Loucy (cell line): Measurements from ENCODE around the gene LRRC53.

Experiments used
- H2AFZ ChIP-seq: fragments of 200-600 bp; sonication (generic); 2 replicates; pipeline ENCODE4 v1.6.0; 2016; ENCODE audit warnings: antibody characterized with exemption, mild to moderate bottlenecking, low read length, moderate library complexity
- H3F3A ChIP-seq: fragments of 200-600 bp; 2 replicates; pipeline ENCODE4 v1.6.0; 2016; ENCODE audit warnings: antibody characterized with exemption, low read depth, mild to moderate bottlenecking
- H3K27me3 ChIP-seq: fragments of 200-600 bp; sonication (generic); 2 replicates; pipeline ENCODE4 v1.6.1; 2014; ENCODE audit warnings: low read length, mild to moderate bottlenecking; ENCODE audit not compliant: insufficient read depth, poor library complexity, severe bottlenecking
- H3K36me3 ChIP-seq: fragments of 200-600 bp; sonication (generic); 2 replicates; pipeline ENCODE4 v1.6.1; 2016; ENCODE audit warnings: low read length; ENCODE audit not compliant: insufficient read depth
- H3K4me1 ChIP-seq: fragments of 200-600 bp; sonication (generic); 2 replicates; pipeline ENCODE4 v1.5.1; 2014; ENCODE audit warnings: low read length, mild to moderate bottlenecking; ENCODE audit not compliant: insufficient read depth, poor library complexity, severe bottlenecking
- H3K4me2 ChIP-seq: fragments of 200-600 bp; sonication (generic); 2 replicates; pipeline ENCODE4 v1.6.0; 2014; ENCODE audit warnings: antibody characterized with exemption, low read length, low read depth, mild to moderate bottlenecking; ENCODE audit not compliant: poor library complexity, severe bottlenecking
- H3K4me3 ChIP-seq: fragments of 200-600 bp; sonication (generic); 2 replicates; pipeline ENCODE4 v1.5.1; 2014; ENCODE audit warnings: low read length, mild to moderate bottlenecking, mixed read lengths; ENCODE audit not compliant: poor library complexity, severe bottlenecking
- H3K79me2 ChIP-seq: fragments of 200-600 bp; sonication (generic); 2 replicates; pipeline ENCODE4 v1.6.1; 2014; ENCODE audit warnings: low read length; ENCODE audit not compliant: insufficient read depth
- H3K9ac ChIP-seq: fragments of 200-600 bp; sonication (generic); 2 replicates; pipeline ENCODE4 v1.6.0; 2014; ENCODE audit warnings: mild to moderate bottlenecking, low read depth, low read length, moderate library complexity; ENCODE audit not compliant: poor library complexity, severe bottlenecking
- H3K9me2 ChIP-seq: fragments of 200-600 bp; sonication (generic); replicated peaks from 2 replicates; pipeline ENCODE4 v1.6.1; 2016; ENCODE audit warnings: low read depth, low read length, mixed read lengths
- H3K9me3 ChIP-seq: fragments of 200-600 bp; sonication (generic); 2 replicates; pipeline ENCODE4 v1.6.1; 2014; ENCODE audit warnings: mild to moderate bottlenecking, antibody characterized with exemption, low read length, low read depth; ENCODE audit not compliant: insufficient read depth
- H4K20me1 ChIP-seq: fragments of 200-600 bp; sonication (generic); 2 replicates; pipeline ENCODE4 v1.6.0; 2014; ENCODE audit warnings: antibody characterized with exemption, low read length, mild to moderate bottlenecking; ENCODE audit not compliant: insufficient read depth, poor library complexity, severe bottlenecking
- EZH2phosphoT487 ChIP-seq: fragments of 200-600 bp; IDR thresholded peaks from 2 replicates; pipeline ENCODE4 v1.6.1; 2018; ENCODE audit warnings: antibody characterized with exemption, mild to moderate bottlenecking, moderate library complexity, borderline replicate concordance
- TF ChIP-seq, protein P1 (sequence below): fragments of 200-600 bp; sonication (generic); conservative IDR thresholded peaks from 2 replicates; pipeline ENCODE4 v1.5.1; 2014; ENCODE audit warnings: mild to moderate bottlenecking, antibody characterized with exemption, low read length

The LRRC53 gene

DNA sequence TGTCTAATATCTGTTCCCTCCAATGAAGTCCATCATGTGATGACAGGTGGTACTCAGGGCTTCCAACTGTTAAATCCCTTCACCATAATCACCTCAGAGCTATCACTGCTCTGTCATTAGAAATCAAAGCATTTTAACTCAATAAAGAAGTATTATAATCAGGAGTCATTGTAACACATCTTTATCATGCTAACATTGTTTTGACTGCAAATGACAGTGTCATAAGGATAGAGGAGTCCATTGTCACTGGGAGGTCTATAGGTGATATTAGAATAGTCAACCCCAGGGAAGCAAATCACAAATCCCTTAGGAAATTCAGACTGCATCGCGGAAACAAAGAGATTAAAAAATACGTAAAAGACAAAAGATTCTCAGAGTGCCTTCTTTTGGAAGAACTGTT, 30.8 kb downstream of the LRRC53 start:
- no peaks in the 10 kb centered on the region for H3F3A ChIP-seq
- TF ChIP-seq EZH2phosphoT487, result no peak
- TF ChIP-seq, protein P1, sequence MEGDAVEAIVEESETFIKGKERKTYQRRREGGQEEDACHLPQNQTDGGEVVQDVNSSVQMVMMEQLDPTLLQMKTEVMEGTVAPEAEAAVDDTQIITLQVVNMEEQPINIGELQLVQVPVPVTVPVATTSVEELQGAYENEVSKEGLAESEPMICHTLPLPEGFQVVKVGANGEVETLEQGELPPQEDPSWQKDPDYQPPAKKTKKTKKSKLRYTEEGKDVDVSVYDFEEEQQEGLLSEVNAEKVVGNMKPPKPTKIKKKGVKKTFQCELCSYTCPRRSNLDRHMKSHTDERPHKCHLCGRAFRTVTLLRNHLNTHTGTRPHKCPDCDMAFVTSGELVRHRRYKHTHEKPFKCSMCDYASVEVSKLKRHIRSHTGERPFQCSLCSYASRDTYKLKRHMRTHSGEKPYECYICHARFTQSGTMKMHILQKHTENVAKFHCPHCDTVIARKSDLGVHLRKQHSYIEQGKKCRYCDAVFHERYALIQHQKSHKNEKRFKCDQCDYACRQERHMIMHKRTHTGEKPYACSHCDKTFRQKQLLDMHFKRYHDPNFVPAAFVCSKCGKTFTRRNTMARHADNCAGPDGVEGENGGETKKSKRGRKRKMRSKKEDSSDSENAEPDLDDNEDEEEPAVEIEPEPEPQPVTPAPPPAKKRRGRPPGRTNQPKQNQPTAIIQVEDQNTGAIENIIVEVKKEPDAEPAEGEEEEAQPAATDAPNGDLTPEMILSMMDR, result no peak
- H3K4me2 ChIP-seq, result no peak overlapping the region
- no peaks in the 10 kb centered on the region for H4K20me1 ChIP-seq
- no peaks in the 10 kb centered on the region for H3K27me3 ChIP-seq
- no peak overlapping the region for H3K9ac ChIP-seq
- H3K36me3 ChIP-seq, result no peaks in the 10 kb centered on the region
- H3K79me2 ChIP-seq, result no peaks in the 10 kb centered on the region
- H3K9me2 ChIP-seq, result no peaks in the 10 kb centered on the region
- no peaks in the 10 kb centered on the region for H3K9me3 ChIP-seq
- no peaks in the 10 kb centered on the region for H3K4me1 ChIP-seq
- H2AFZ ChIP-seq, result no peak overlapping the region
- H3K4me3 ChIP-seq, result no peak overlapping the region

DNA sequence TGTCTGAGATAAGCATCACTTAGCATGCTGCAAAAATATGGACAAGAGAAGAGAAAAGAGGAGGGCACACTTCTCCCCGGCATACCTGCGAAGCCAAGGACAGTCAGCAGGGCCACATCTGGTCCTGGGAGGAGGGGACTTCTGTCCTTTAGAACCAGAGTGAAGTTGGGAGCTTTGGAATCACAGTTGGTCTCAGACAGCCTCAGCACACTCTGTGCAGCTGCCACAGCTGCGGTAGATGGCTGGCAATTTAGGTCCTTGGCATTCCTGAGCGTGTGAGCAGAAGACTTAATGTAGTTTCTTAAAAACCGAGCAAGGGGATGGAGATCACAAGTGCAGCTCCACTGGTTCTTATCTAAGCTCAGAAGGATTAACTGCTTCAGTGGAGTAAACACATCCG, 32.3 kb downstream of the LRRC53 start:
- TF ChIP-seq, protein P1, result no peak
- TF ChIP-seq EZH2phosphoT487, result no peak
- Histone ChIP-seq H2AFZ (no peak overlapping the region), H3K79me2 (no peaks in the 10 kb centered on the region), H3K36me3 (no peaks in the 10 kb centered on the region), H3K9me3 (no peaks in the 10 kb centered on the region), H3K4me1 (no peaks in the 10 kb centered on the region), H4K20me1 (no peaks in the 10 kb centered on the region), H3K4me3 (no peak overlapping the region), H3K9ac (no peak overlapping the region), H3K9me2 (no peaks in the 10 kb centered on the region), H3K27me3 (no peaks in the 10 kb centered on the region), H3F3A (no peaks in the 10 kb centered on the region), H3K4me2 (no peak overlapping the region)

DNA sequence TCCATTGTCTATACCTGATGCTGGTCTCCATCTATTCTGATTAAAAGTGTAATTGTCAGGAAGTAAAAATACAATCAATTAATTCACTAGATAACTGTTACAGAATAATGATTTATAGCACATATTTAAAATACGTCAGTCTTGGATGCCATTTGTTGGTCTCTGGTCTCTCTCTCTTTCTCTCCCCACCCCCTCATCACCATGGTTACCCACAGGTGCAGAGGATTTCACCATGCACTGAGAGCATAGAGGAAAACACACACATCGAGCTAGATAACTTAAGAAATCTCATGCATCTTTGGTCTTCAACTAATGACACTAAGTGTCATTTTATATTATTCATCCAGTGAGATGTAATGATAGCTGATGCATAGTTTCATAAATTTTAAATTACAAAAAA, 33.4 kb downstream of the LRRC53 start:
- Histone ChIP-seq H3K27me3 (no peaks in the 10 kb centered on the region), H3K9me2 (no peaks in the 10 kb centered on the region), H3K4me1 (no peaks in the 10 kb centered on the region), H3K4me3 (no peak overlapping the region), H3K4me2 (no peak overlapping the region), H3K9ac (no peak overlapping the region), H3K79me2 (no peaks in the 10 kb centered on the region), H4K20me1 (no peaks in the 10 kb centered on the region), H3F3A (no peaks in the 10 kb centered on the region), H3K36me3 (no peaks in the 10 kb centered on the region), H3K9me3 (no peaks in the 10 kb centered on the region), H2AFZ (no peak overlapping the region)
- TF ChIP-seq, protein P1, result no peak
- TF ChIP-seq EZH2phosphoT487, result no peak
